ENCODE measurements around the gene RPAP2.

Gene RPAP2

DNA sequence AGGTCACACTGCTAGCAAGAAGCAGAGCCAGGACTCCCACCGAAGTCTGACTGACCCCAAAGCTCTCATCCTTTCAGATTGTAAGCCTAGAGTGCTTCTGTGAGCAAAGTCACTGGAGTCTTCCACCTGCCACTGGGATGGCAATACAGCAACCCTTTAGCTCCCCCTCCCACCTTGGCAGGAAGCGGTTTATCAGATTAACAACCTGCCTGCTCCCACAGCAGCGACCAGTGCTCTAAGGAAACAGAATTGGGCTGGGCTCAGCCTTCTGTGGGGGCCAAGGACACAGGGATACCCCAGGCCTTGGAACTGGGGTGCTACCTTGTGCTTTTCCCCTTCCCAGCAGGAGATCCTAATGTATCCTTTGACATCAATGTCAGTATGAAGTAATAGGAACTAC is 111.8 kb downstream of the RPAP2 start:
- Histone ChIP-seq H3K36me3 (ENCODE audit: control insufficient read depth in 2 of 2, insufficient read depth in 1 of 2, low read length in 2 of 2) (no peaks in the 10 kb centered on the region), H3K4me3 (ENCODE audit: low read depth, low read length) (no peak overlapping the region), H3K9me3 (ENCODE audit: control insufficient read depth, insufficient read depth, low read depth, low read length) (no peaks in the 10 kb centered on the region), H3K4me1 (ENCODE audit: control insufficient read depth, insufficient read depth, low read length) (peaks cover 9% of the 10 kb centered on the region), H3K27ac (ENCODE audit: extremely low read depth, low read depth, low read length) (no peak overlapping the region)
- TF ChIP-seq ZNF777 (tag by site-specific recombination; IDR thresholded peaks at IDR 0.05; ENCODE audit: borderline replicate concordance): no peak
- ChIA-PET POLR2A (no interaction called here), CTCF (interaction anchor here (0.6 to 0.8 kb wide), 2 partner anchors 32 to 111 kb away, joined by 3 to 4 read pairs; no protein-coding TSS in a partner anchor)

- ChIA-PET POLR2A (no interaction called here), CTCF (interaction anchor here (0.7 kb wide), 1 partner anchor 48 kb away, joined by 4 read pairs; no protein-coding TSS in a partner anchor)
These were observed 112.7 kb downstream of the RPAP2 start for GRCh38 chr1:92411511-92411910.

GRCh38 chr1:92419642-92420041 is 120.8 kb downstream of the RPAP2 start:
- Histone ChIP-seq H3K27ac (ENCODE audit: extremely low read depth, low read depth, low read length) (no peak overlapping the region), H3K4me3 (ENCODE audit: low read depth, low read length) (no peak overlapping the region), H3K4me1 (ENCODE audit: control insufficient read depth, insufficient read depth, low read length) (no peaks in the 10 kb centered on the region), H3K9me3 (ENCODE audit: control insufficient read depth, insufficient read depth, low read depth, low read length) (no peaks in the 10 kb centered on the region), H3K36me3 (ENCODE audit: control insufficient read depth in 2 of 2, insufficient read depth in 1 of 2, low read length in 2 of 2) (no peaks in the 10 kb centered on the region)
- TF ChIP-seq BCL11A (tag by site-specific recombination; IDR thresholded peaks at IDR 0.05; ENCODE audit: low read depth): no peak
- TF ChIP-seq ZNF518A (tag by site-specific recombination; conservative IDR thresholded peaks at IDR 0.05; ENCODE audit: low read depth): no peak
- TF ChIP-seq ZNF629 (tag by site-specific recombination; IDR thresholded peaks at IDR 0.05): no peak
- no peak for TF ChIP-seq ZNF561 (tag by site-specific recombination; IDR thresholded peaks at IDR 0.05; ENCODE audit: borderline replicate concordance)
- CTCF ChIA-PET: no interaction called here
- POLR2A ChIA-PET: no interaction called here

More at GRCh38 chr1:92411511-92411910, 112.7 kb downstream of the RPAP2 start:
- Histone ChIP-seq H3K9me3 (ENCODE audit: control insufficient read depth, insufficient read depth, low read depth, low read length) (no peaks in the 10 kb centered on the region), H3K4me3 (ENCODE audit: low read depth, low read length) (no peak overlapping the region), H3K36me3 (ENCODE audit: control insufficient read depth in 2 of 2, insufficient read depth in 1 of 2, low read length in 2 of 2) (no peaks in the 10 kb centered on the region), H3K4me1 (ENCODE audit: control insufficient read depth, insufficient read depth, low read length) (peaks cover 9% of the 10 kb centered on the region), H3K27ac (ENCODE audit: extremely low read depth, low read depth, low read length) (no peak overlapping the region)
- TF ChIP-seq ZNF76 (tag by site-specific recombination; IDR thresholded peaks at IDR 0.05; ENCODE audit: borderline replicate concordance, low read depth) (no peak), ZNF155 (tag by site-specific recombination; IDR thresholded peaks at IDR 0.05) (no peak), ZNF660 (tag by site-specific recombination; IDR thresholded peaks at IDR 0.05) (peak; percentile 52; the same call in 1 of the 2 replicates)

DNA sequence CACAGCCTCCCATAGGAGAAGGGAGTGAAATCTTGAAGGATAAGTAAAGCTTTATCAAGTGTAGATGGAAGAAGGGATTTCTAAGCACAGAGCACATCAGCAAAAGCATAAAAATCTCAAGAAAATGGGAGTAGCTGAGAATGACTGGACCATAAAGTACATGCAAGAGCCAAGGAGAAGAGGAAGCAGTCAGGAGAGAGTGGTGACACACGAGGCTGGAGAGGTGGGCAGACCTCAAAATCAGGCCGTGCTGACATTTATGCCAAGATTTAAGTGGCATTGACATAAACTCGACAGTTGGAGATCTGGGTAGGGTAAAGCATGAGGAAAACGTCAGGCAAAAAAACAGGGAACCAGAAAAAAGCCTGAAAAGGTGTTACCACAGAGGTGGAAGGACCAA is 125.5 kb downstream of the RPAP2 start:
- ChIA-PET CTCF (no interaction called here), POLR2A (no interaction called here)
- TF ChIP-seq ZNF394 (tag by site-specific recombination; IDR thresholded peaks at IDR 0.05; ENCODE audit: borderline replicate concordance) (peak; percentile 30; the same call in 1 of the 2 replicates), ZNF23 (tag by site-specific recombination; IDR thresholded peaks at IDR 0.05; ENCODE audit: borderline replicate concordance) (no peak), BCL6B (tag by site-specific recombination; IDR thresholded peaks at IDR 0.05) (no peak), ZNF433 (tag by site-specific recombination; IDR thresholded peaks at IDR 0.05; ENCODE audit: low read depth) (no peak)
- TF ChIP-seq, protein P1, sequence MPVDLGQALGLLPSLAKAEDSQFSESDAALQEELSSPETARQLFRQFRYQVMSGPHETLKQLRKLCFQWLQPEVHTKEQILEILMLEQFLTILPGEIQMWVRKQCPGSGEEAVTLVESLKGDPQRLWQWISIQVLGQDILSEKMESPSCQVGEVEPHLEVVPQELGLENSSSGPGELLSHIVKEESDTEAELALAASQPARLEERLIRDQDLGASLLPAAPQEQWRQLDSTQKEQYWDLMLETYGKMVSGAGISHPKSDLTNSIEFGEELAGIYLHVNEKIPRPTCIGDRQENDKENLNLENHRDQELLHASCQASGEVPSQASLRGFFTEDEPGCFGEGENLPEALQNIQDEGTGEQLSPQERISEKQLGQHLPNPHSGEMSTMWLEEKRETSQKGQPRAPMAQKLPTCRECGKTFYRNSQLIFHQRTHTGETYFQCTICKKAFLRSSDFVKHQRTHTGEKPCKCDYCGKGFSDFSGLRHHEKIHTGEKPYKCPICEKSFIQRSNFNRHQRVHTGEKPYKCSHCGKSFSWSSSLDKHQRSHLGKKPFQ (tag by site-specific recombination; IDR thresholded peaks at IDR 0.05): no peak
- Histone ChIP-seq H3K4me1 (ENCODE audit: control insufficient read depth, insufficient read depth, low read length) (no peaks in the 10 kb centered on the region), H3K9me3 (ENCODE audit: control insufficient read depth, insufficient read depth, low read depth, low read length) (no peaks in the 10 kb centered on the region), H3K4me3 (ENCODE audit: low read depth, low read length) (no peak overlapping the region), H3K27ac (ENCODE audit: extremely low read depth, low read depth, low read length) (no peak overlapping the region), H3K36me3 (ENCODE audit: control insufficient read depth in 2 of 2, insufficient read depth in 1 of 2, low read length in 2 of 2) (no peaks in the 10 kb centered on the region)

Measured in HEK293 (cell line).